T1000 (cell line): ENCODE results near the gene DENND4A.
"Not testable (repeated sequence)": the region's sequence is repeated elsewhere in the genome, so short reads cannot be mapped to it uniquely, and the experiment has no call there.

Experiments
- DNase-seq: peaks from one replicate; lab custom pipeline; 2025; ENCODE audit warnings: mixed read lengths; lab: John Stamatoyannopoulos, UW

The DENND4A gene

GRCh38 chr15:65632780-65633375 is 159.2 kb downstream of the DENND4A start:
- DNase-seq = no peak

- DNase-seq = no peak
These were observed 160.6 kb downstream of the DENND4A start for GRCh38 chr15:65631503-65631902.

GRCh38 chr15:65630760-65631159 is 161.3 kb downstream of the DENND4A start:
- DNase-seq = no peak

GRCh38 chr15:65629548-65629947 is 162.5 kb downstream of the DENND4A start:
- DNase-seq = no peak

- no peak for DNase-seq
These were observed 165.2 kb downstream of the DENND4A start for GRCh38 chr15:65626856-65627255.

- no peak for DNase-seq
These were observed 169.0 kb downstream of the DENND4A start for GRCh38 chr15:65623103-65623502.

GRCh38 chr15:65621638-65622037 is 170.5 kb downstream of the DENND4A start, which contains the start of gene SLC24A1:
SLC24A1 (plus strand) TSS chr15:65621938; CDS start chr15:65624081, 2,143 bp downstream.
- no peak for DNase-seq

- DNase-seq = no peak
These were observed 171.3 kb downstream of the DENND4A start for GRCh38 chr15:65620833-65621232.

GRCh38 chr15:65619626-65620290 is 172.3 kb downstream of the DENND4A start:
- DNase-seq = no peak

GRCh38 chr15:65618560-65619109 is 173.5 kb downstream of the DENND4A start:
- DNase-seq = no peak

GRCh38 chr15:65615887-65616286 is 176.2 kb downstream of the DENND4A start:
- not testable (repeated sequence) for DNase-seq

GRCh38 chr15:65612949-65613744 is 178.9 kb downstream of the DENND4A start:
- DNase-seq = no peak

GRCh38 chr15:65612616-65612946 is 179.5 kb downstream of the DENND4A start:
- DNase-seq = no peak

- no peak for DNase-seq
These were observed 180.0 kb downstream of the DENND4A start for GRCh38 chr15:65611888-65612615.

GRCh38 chr15:65610871-65611718 is 181.0 kb downstream of the DENND4A start, which contains the start of gene INTS14:
INTS14 (minus strand) TSS chr15:65611131; CDS start chr15:65607380, 3,751 bp downstream.
- DNase-seq = peak; percentile 92
